ENCODE results near the gene AFF1.
"Not testable (repeated sequence)": the region's sequence is repeated elsewhere in the genome, so short reads cannot be mapped to it uniquely, and the experiment has no call there.

Gene AFF1

GRCh38 chr4:87011340-87012034, 76.7 kb downstream of the AFF1 start:
- DNase-seq (ENCODE audit: low read depth), result no peak

GRCh38 chr4:87012265-87012953, 77.6 kb downstream of the AFF1 start:
- no peak for DNase-seq (ENCODE audit: low read depth)

GRCh38 chr4:87012954-87013308, 78.1 kb downstream of the AFF1 start:
- DNase-seq (ENCODE audit: low read depth), result not testable (repeated sequence)

GRCh38 chr4:87014284-87014782, 79.5 kb downstream of the AFF1 start:
- DNase-seq (ENCODE audit: low read depth), result no peak

- DNase-seq (ENCODE audit: low read depth), result no peak
These were observed 80.6 kb downstream of the AFF1 start for GRCh38 chr4:87015416-87015815.

GRCh38 chr4:87017580-87018342, 83.0 kb downstream of the AFF1 start:
- DNase-seq (ENCODE audit: low read depth), result no peak

- DNase-seq (ENCODE audit: low read depth), result no peak
These were observed 83.9 kb downstream of the AFF1 start for GRCh38 chr4:87018753-87019152.

GRCh38 chr4:87019246-87019791, 84.5 kb downstream of the AFF1 start:
- no peak for DNase-seq (ENCODE audit: low read depth)

- DNase-seq (ENCODE audit: low read depth), result no peak
These were observed 85.1 kb downstream of the AFF1 start for GRCh38 chr4:87019898-87020297.

- DNase-seq (ENCODE audit: low read depth), result no peak
These were observed 89.4 kb downstream of the AFF1 start for GRCh38 chr4:87024201-87024600.

- no peak for DNase-seq (ENCODE audit: low read depth)
These were observed 90.3 kb downstream of the AFF1 start for GRCh38 chr4:87025023-87025613.

- DNase-seq (ENCODE audit: low read depth), result no peak
These were observed 90.8 kb downstream of the AFF1 start for GRCh38 chr4:87025614-87026041.

- no peak for DNase-seq (ENCODE audit: low read depth)
These were observed 92.1 kb downstream of the AFF1 start for GRCh38 chr4:87026800-87027495.

GRCh38 chr4:87029356-87029755, 94.5 kb downstream of the AFF1 start:
- no peak for DNase-seq (ENCODE audit: low read depth)

GRCh38 chr4:87030124-87030523, 95.3 kb downstream of the AFF1 start:
- DNase-seq (ENCODE audit: low read depth), result no peak

GRCh38 chr4:87030755-87031441, 96.1 kb downstream of the AFF1 start:
- no peak for DNase-seq (ENCODE audit: low read depth)

- no peak for DNase-seq (ENCODE audit: low read depth)
These were observed 97.1 kb downstream of the AFF1 start for GRCh38 chr4:87031920-87032319.

GRCh38 chr4:87032884-87033533, 98.2 kb downstream of the AFF1 start:
- no peak for DNase-seq (ENCODE audit: low read depth)

GRCh38 chr4:87033902-87034301, 99.1 kb downstream of the AFF1 start:
- no peak for DNase-seq (ENCODE audit: low read depth)

- DNase-seq (ENCODE audit: low read depth), result no peak
These were observed 99.7 kb downstream of the AFF1 start for GRCh38 chr4:87034527-87034926.

Data from stimulated activated CD4-positive, alpha-beta T cell treated with anti-CD3 and anti-CD28 coated beads, Interleukin-2, amount 100 ng/mL, for 4 hours (primary cell).